ENCODE results near the gene PAX7. TPM values are rescaled to one million over a fixed set of nuclear protein-coding genes. Genes with fewer than 3 reads are reported as not detected.

PAX7 gene
- total RNA-seq, 6 experiments from 2014 or later: not detected

DNA sequence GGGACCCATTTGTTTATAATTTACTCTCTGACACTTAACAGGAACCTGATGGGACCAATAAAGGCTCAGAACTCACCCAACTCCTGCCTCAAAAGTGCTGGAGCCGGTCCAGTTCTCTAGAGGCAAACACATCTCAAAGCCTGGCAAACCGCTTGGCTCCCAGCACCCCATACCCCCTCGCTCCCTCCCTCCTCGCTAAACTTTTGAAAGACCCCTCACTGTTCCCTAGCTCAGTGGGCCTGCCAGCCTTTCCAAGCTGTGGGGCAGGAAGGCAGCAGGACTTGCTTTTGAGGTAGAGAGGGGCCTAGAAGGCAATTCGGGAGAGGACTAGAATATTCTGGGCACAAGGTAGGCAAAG, 40.2 kb downstream of the PAX7 start:
- H3K4me3 Mint-ChIP-seq: no peak overlapping the region
- no peak for DNase-seq
- H3K27ac Mint-ChIP-seq: no peak overlapping the region
- TF ChIP-seq, protein P1, sequence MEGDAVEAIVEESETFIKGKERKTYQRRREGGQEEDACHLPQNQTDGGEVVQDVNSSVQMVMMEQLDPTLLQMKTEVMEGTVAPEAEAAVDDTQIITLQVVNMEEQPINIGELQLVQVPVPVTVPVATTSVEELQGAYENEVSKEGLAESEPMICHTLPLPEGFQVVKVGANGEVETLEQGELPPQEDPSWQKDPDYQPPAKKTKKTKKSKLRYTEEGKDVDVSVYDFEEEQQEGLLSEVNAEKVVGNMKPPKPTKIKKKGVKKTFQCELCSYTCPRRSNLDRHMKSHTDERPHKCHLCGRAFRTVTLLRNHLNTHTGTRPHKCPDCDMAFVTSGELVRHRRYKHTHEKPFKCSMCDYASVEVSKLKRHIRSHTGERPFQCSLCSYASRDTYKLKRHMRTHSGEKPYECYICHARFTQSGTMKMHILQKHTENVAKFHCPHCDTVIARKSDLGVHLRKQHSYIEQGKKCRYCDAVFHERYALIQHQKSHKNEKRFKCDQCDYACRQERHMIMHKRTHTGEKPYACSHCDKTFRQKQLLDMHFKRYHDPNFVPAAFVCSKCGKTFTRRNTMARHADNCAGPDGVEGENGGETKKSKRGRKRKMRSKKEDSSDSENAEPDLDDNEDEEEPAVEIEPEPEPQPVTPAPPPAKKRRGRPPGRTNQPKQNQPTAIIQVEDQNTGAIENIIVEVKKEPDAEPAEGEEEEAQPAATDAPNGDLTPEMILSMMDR (IDR thresholded peaks at IDR 0.05): no peak
- H3K36me3 Mint-ChIP-seq (ENCODE audit: low read depth): no peaks in the 10 kb centered on the region
- H3K27me3 Mint-ChIP-seq (ENCODE audit: insufficient read depth): peaks cover 42% of the 10 kb centered on the region
- no peaks in the 10 kb centered on the region for H3K4me1 Mint-ChIP-seq (ENCODE audit: low read depth)
- no peaks in the 10 kb centered on the region for H3K9me3 Mint-ChIP-seq

DNA sequence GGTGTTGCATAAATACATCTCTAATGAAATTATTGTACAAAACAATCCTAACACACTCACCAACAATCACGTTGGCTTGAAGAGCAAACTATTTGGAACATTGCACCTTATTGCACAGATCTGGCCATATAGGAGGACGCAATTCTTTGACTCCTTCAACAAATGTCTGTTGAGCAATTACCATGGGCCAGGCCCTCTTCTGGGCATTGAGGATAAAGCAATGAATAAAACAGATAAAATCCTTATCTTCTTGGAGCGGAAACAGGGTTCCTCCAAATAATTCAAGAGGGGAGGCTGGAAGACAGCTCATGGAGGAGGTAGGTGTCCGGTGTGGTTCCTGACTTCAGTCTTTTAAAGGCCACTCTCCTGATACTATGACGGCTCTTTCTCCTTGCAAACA, 43.3 kb downstream of the PAX7 start:
- Mint-ChIP-seq H3K4me3 (no peak overlapping the region), H3K27ac (no peak overlapping the region), H3K4me1 (ENCODE audit: low read depth) (no peaks in the 10 kb centered on the region), H3K36me3 (ENCODE audit: low read depth) (no peaks in the 10 kb centered on the region), H3K27me3 (ENCODE audit: insufficient read depth) (peaks cover 39% of the 10 kb centered on the region), H3K9me3 (no peaks in the 10 kb centered on the region)
- TF ChIP-seq, protein P1 (IDR thresholded peaks at IDR 0.05): peak; percentile 40
- DNase-seq: no peak

DNA sequence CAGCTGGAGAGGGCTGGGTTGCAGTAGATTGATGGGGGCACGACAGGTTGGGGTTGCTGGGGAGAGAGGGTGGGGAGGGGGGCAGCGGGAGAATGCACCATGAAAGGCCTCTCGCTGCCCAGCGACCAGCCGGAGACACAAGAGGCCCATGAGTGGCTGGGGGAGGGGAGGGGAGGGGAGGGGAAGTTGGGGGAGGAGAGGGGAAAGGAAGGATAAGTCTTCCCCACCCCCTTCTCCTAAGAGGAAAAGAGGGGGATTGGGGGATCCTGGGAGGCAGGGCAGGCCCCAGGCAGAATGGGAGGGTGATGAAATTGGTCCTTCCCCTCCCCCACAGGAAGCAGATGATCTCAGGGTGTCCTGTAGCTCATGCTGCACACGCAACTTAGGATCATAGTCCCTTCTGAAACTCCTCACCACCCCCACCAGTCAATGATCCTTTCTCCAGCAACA, 45.7 kb downstream of the PAX7 start:
- Mint-ChIP-seq H3K9me3 (no peaks in the 10 kb centered on the region), H3K36me3 (ENCODE audit: low read depth) (no peaks in the 10 kb centered on the region), H3K4me3 (no peak overlapping the region), H3K27me3 (ENCODE audit: insufficient read depth) (peaks cover 30% of the 10 kb centered on the region), H3K4me1 (ENCODE audit: low read depth) (no peaks in the 10 kb centered on the region), H3K27ac (no peak overlapping the region)
- TF ChIP-seq, protein P1 (IDR thresholded peaks at IDR 0.05): no peak
- DNase-seq: no peak

DNA sequence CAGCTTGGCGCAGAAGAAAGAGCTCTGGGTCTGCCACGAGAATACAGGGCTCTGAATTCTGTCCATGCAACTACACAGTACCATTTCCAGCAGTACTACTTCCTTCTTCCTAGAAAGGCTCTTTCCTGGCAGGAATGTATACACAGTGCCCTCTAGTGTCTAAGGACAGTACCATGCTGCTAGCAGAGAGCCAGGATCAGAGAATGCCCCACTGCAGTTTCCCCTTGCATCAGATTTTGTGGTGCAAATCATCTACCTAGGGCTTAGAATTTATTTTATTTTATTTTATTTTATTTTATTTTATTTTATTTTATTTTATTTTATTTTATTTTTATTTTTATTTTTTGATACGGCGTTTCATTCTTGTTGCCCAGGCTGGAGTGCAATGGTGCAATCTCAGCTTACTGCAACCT, 50.8 kb downstream of the PAX7 start:
- Mint-ChIP-seq H3K27me3 (ENCODE audit: insufficient read depth) (peaks cover 25% of the 10 kb centered on the region), H3K4me1 (ENCODE audit: low read depth) (no peaks in the 10 kb centered on the region), H3K36me3 (ENCODE audit: low read depth) (no peaks in the 10 kb centered on the region), H3K4me3 (no peak overlapping the region), H3K9me3 (no peaks in the 10 kb centered on the region), H3K27ac (no peak overlapping the region)
- peak; percentile 45 for DNase-seq
- TF ChIP-seq, protein P1 (IDR thresholded peaks at IDR 0.05): peak; percentile 82

DNA sequence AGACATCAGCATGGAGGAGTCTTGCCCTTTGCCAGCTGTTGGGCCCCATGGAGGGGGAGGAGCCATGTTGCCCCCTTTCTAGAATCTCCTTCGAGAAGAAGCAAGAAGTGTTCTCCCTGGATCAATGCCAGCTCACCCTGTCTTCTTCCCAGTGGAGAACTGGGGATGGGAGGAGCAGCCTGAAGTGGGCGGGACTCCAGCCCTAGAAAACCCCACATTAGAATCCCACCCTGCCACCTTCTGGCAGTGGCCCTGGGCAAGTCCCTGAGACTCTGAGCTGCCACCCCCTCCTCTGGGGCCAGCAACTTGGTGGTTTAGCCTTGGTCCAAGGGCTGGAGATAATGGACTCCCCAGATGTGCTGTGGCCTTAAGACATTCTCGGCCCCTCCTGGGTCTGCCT, 51.7 kb downstream of the PAX7 start:
- Mint-ChIP-seq H3K9me3 (no peaks in the 10 kb centered on the region), H3K27ac (no peak overlapping the region), H3K4me3 (no peak overlapping the region), H3K36me3 (ENCODE audit: low read depth) (no peaks in the 10 kb centered on the region), H3K27me3 (ENCODE audit: insufficient read depth) (peaks cover 32% of the 10 kb centered on the region), H3K4me1 (ENCODE audit: low read depth) (no peaks in the 10 kb centered on the region)
- TF ChIP-seq, protein P1 (IDR thresholded peaks at IDR 0.05): no peak
- DNase-seq: no peak

DNA sequence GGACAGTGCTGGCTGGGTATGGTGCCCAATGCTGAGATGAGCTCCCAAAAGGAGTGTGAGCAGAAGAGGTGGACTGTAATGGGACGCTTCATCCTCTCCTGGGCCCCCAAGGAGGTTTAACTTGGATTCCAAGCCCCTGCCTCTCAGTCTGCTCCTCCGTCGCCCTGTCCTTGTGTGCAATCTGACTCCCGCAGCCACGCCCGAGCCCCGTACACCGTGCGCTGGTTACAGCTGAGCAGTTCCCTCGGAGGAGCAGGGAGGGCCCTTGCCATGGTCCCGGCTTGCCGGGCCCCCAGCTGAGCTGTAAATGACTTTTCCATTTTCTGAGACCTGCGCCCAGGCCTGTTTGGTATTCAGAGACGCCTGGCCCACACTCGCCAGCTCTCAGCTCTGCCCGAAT, 53.7 kb downstream of the PAX7 start:
- Mint-ChIP-seq H3K27ac (no peak overlapping the region), H3K4me3 (no peak overlapping the region), H3K27me3 (ENCODE audit: insufficient read depth) (peaks cover 31% of the 10 kb centered on the region), H3K36me3 (ENCODE audit: low read depth) (no peaks in the 10 kb centered on the region), H3K9me3 (no peaks in the 10 kb centered on the region), H3K4me1 (ENCODE audit: low read depth) (no peaks in the 10 kb centered on the region)
- DNase-seq: no peak
- TF ChIP-seq, protein P1 (IDR thresholded peaks at IDR 0.05): no peak
